ENCODE data around the gene PIK3R6.

The PIK3R6 gene

GRCh38 chr17:8830141-8830540, 37.3 kb downstream of the PIK3R6 start:
- no peak overlapping the region for H3K4me3 ChIP-seq (ENCODE audit: low read depth, low read length)
- DNase-seq (ENCODE audit: low read depth): no peak

GRCh38 chr17:8829036-8829941, 38.2 kb downstream of the PIK3R6 start:
- H3K4me3 ChIP-seq (ENCODE audit: low read depth, low read length): no peak overlapping the region
- DNase-seq (ENCODE audit: low read depth): no peak
- TF ChIP-seq POLR2A (IDR thresholded peaks at IDR 0.05; ENCODE audit: extremely low read depth, insufficient read length): no peak
- no peak for TF ChIP-seq MYC (IDR thresholded peaks at IDR 0.05; ENCODE audit: low read depth, low read length)
- no peak for TF ChIP-seq MAX (IDR thresholded peaks at IDR 0.05; ENCODE audit: low read depth, low read length)
- no peak for TF ChIP-seq CTCF (IDR thresholded peaks at IDR 0.05; ENCODE audit: low read depth, low read length)

More at GRCh38 chr17:8830141-8830540, 37.3 kb downstream of the PIK3R6 start:
- no peak for TF ChIP-seq CTCF (IDR thresholded peaks at IDR 0.05; ENCODE audit: low read depth, low read length)
- no peak for TF ChIP-seq MAX (IDR thresholded peaks at IDR 0.05; ENCODE audit: low read depth, low read length)
- TF ChIP-seq POLR2A (IDR thresholded peaks at IDR 0.05; ENCODE audit: extremely low read depth, insufficient read length): no peak

- no peak for DNase-seq (ENCODE audit: low read depth)
- TF ChIP-seq CTCF (IDR thresholded peaks at IDR 0.05; ENCODE audit: low read depth, low read length) (no peak), MYC (IDR thresholded peaks at IDR 0.05; ENCODE audit: low read depth, low read length) (no peak), MAX (IDR thresholded peaks at IDR 0.05; ENCODE audit: low read depth, low read length) (no peak), POLR2A (IDR thresholded peaks at IDR 0.05; ENCODE audit: extremely low read depth, insufficient read length) (no peak)
Measured at GRCh38 chr17:8828517-8828875, 39.0 kb downstream of the PIK3R6 start.

GRCh38 chr17:8826808-8827435, 40.6 kb downstream of the PIK3R6 start:
- H3K4me3 ChIP-seq (ENCODE audit: low read depth, low read length): no peak overlapping the region
- DNase-seq (ENCODE audit: low read depth): no peak
- TF ChIP-seq MAX (IDR thresholded peaks at IDR 0.05; ENCODE audit: low read depth, low read length) (no peak), POLR2A (IDR thresholded peaks at IDR 0.05; ENCODE audit: extremely low read depth, insufficient read length) (no peak), MYC (IDR thresholded peaks at IDR 0.05; ENCODE audit: low read depth, low read length) (no peak), CTCF (IDR thresholded peaks at IDR 0.05; ENCODE audit: low read depth, low read length) (no peak)

More at GRCh38 chr17:8828517-8828875, 39.0 kb downstream of the PIK3R6 start:
- no peak overlapping the region for H3K4me3 ChIP-seq (ENCODE audit: low read depth, low read length)

- TF ChIP-seq MAX (IDR thresholded peaks at IDR 0.05; ENCODE audit: low read depth, low read length) (no peak), MYC (IDR thresholded peaks at IDR 0.05; ENCODE audit: low read depth, low read length) (no peak), CTCF (IDR thresholded peaks at IDR 0.05; ENCODE audit: low read depth, low read length) (no peak), POLR2A (IDR thresholded peaks at IDR 0.05; ENCODE audit: extremely low read depth, insufficient read length) (no peak)
- no peak overlapping the region for H3K4me3 ChIP-seq (ENCODE audit: low read depth, low read length)
- DNase-seq (ENCODE audit: low read depth): no peak
Measured at GRCh38 chr17:8825802-8826201, 41.7 kb downstream of the PIK3R6 start.

All from NB4 (cell line).